OCI-LY1 (cell line): ENCODE data around the gene IKZF1.

Experiments
- H2AFZ ChIP-seq: fragments of 200-600 bp; sonication (generic), shearing (Covaris generic); 2 replicates; pipeline ENCODE4 v1.6.0; 2014; ENCODE audit warnings: antibody characterized with exemption, mild to moderate bottlenecking, low read length
- H3F3A ChIP-seq: fragments of 200-600 bp; sonication (generic), shearing (Covaris generic); 2 replicates; pipeline ENCODE4 v1.6.0; 2014; ENCODE audit warnings: mild to moderate bottlenecking, antibody characterized with exemption, low read length, moderate library complexity; ENCODE audit not compliant: insufficient read depth
- H3K27ac ChIP-seq: fragments of 200-600 bp; sonication (generic); 2 replicates; pipeline ENCODE4 v1.5.1; 2014; ENCODE audit warnings: low read length, mixed run types, mild to moderate bottlenecking, low read depth; ENCODE audit not compliant: poor library complexity, severe bottlenecking
- H3K27me3 ChIP-seq: fragments of 200-600 bp; sonication (generic); 2 replicates; pipeline ENCODE4 v1.6.0; 2014; ENCODE audit warnings: antibody characterized with exemption, mild to moderate bottlenecking, low read length, moderate library complexity; ENCODE audit not compliant: insufficient read depth
- H3K36me3 ChIP-seq: fragments of 200-600 bp; sonication (generic); 2 replicates; pipeline ENCODE4 v1.6.1; 2014; ENCODE audit warnings: mild to moderate bottlenecking, antibody characterized with exemption, low read length, moderate library complexity, mixed read lengths; ENCODE audit not compliant: insufficient read depth
- H3K4me1 ChIP-seq: fragments of 200-600 bp; sonication (generic); 2 replicates; pipeline ENCODE4 v1.5.1; 2014; ENCODE audit warnings: mild to moderate bottlenecking, low read length, moderate library complexity; ENCODE audit not compliant: insufficient read depth, severe bottlenecking
- H3K4me2 ChIP-seq: fragments of 200-600 bp; sonication (generic), shearing (Covaris generic); 2 replicates; pipeline ENCODE4 v1.6.1; 2014; ENCODE audit warnings: low read length
- H3K4me3 ChIP-seq: fragments of 200-600 bp; sonication (generic); 2 replicates; pipeline ENCODE4 v1.5.1; 2014; ENCODE audit warnings: low read length, low read depth, mild to moderate bottlenecking, mixed read lengths; ENCODE audit not compliant: poor library complexity, severe bottlenecking
- H3K79me2 ChIP-seq: fragments of 200-600 bp; shearing (Covaris generic); 2 replicates; pipeline ENCODE4 v1.6.1; 2016; ENCODE audit warnings: mixed run types, low read length, mixed read lengths; ENCODE audit not compliant: insufficient read depth
- H3K9ac ChIP-seq: fragments of 200-600 bp; sonication (generic), shearing (Covaris generic); 2 replicates; pipeline ENCODE4 v1.6.1; 2014; ENCODE audit warnings: mild to moderate bottlenecking, low read length, mixed read lengths
- H3K9me2 ChIP-seq: fragments of 200-600 bp; sonication (generic), shearing (Covaris generic); 2 replicates; pipeline ENCODE4 v1.6.1; 2014; ENCODE audit warnings: low read depth, mild to moderate bottlenecking, low read length, mixed read lengths
- H3K9me3 ChIP-seq: fragments of 200-600 bp; shearing (Covaris generic); 2 replicates; pipeline ENCODE4 v1.6.1; 2014; ENCODE audit warnings: low read length, mixed read lengths
- H4K20me1 ChIP-seq: fragments of 200-600 bp; sonication (generic), shearing (Covaris generic); 2 replicates; pipeline ENCODE4 v1.6.0; 2016; ENCODE audit warnings: mild to moderate bottlenecking, low read length; ENCODE audit not compliant: insufficient read depth
- EZH2 ChIP-seq: fragments of 200-600 bp; sonication (generic), shearing (Covaris generic); IDR thresholded peaks from 2 replicates; pipeline ENCODE4 v1.8.0; 2017; ENCODE audit warnings: borderline replicate concordance, mixed run types, mild to moderate bottlenecking, antibody characterized with exemption, low read length, moderate library complexity, mixed read lengths
- TF ChIP-seq, protein P1 (sequence below): fragments of 200-600 bp; sonication (generic), shearing (Covaris generic); IDR thresholded peaks from 2 replicates; pipeline ENCODE4 v1.5.1; 2017; ENCODE audit warnings: mild to moderate bottlenecking, antibody characterized with exemption, low read length, moderate library complexity, mixed read lengths

The IKZF1 gene

DNA sequence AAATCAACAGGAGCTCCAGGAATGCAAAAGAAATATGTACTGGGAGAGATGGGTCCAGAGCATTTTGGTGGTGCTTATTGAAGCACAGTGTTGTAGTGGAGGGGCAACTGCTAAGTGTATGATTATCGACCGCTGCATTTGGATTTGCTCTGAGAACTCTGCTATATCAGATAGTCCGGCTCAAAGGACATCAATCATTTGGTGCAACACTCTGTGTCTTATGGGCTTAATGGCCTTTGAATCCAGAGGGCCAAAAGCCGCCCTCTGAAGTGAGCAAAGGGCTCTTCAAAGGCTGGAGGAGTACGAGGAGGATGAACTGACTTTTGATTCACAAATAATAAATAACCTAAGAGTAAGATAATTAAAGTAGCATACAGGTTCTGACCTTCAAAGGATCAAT, 9.4 kb upstream of the IKZF1 start:
- Histone ChIP-seq H3K4me1 (no peaks in the 10 kb centered on the region), H3K79me2 (no peaks in the 10 kb centered on the region), H3K9me2 (no peaks in the 10 kb centered on the region), H3K36me3 (no peaks in the 10 kb centered on the region), H3K4me3 (no peak overlapping the region), H3K9ac (no peak overlapping the region), H3K27ac (no peak overlapping the region), H2AFZ (no peak overlapping the region), H3K27me3 (peaks cover 1% of the 10 kb centered on the region; the same call in 1 of the 2 replicates), H3K9me3 (no peaks in the 10 kb centered on the region), H3K4me2 (no peak overlapping the region), H3F3A (no peaks in the 10 kb centered on the region), H4K20me1 (no peaks in the 10 kb centered on the region)
- TF ChIP-seq, protein P1, sequence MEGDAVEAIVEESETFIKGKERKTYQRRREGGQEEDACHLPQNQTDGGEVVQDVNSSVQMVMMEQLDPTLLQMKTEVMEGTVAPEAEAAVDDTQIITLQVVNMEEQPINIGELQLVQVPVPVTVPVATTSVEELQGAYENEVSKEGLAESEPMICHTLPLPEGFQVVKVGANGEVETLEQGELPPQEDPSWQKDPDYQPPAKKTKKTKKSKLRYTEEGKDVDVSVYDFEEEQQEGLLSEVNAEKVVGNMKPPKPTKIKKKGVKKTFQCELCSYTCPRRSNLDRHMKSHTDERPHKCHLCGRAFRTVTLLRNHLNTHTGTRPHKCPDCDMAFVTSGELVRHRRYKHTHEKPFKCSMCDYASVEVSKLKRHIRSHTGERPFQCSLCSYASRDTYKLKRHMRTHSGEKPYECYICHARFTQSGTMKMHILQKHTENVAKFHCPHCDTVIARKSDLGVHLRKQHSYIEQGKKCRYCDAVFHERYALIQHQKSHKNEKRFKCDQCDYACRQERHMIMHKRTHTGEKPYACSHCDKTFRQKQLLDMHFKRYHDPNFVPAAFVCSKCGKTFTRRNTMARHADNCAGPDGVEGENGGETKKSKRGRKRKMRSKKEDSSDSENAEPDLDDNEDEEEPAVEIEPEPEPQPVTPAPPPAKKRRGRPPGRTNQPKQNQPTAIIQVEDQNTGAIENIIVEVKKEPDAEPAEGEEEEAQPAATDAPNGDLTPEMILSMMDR, result no peak
- TF ChIP-seq EZH2, result no peak

DNA sequence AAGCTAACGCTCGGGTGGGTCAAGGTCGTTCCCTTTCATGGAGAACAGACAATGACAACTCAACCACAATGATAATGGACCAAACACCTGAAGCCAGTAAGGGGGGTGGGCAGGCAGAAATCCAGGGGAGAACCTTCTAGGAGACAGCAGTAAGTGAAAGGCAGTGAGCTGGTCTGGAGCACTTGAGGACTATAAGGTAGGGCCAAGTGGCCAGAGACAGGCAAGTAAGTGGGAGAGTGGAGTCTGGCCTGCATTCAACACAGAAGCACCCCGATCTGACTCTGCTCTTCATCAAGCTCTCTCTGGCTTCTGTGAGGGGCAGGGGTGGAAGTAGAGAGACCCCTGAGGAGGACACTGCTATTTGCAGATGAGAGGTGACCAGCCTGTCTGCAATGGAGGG, 7.7 kb upstream of the IKZF1 start:
- H3K9me3 ChIP-seq, result no peaks in the 10 kb centered on the region
- no peaks in the 10 kb centered on the region for H3K4me1 ChIP-seq
- no peak overlapping the region for H3K4me3 ChIP-seq
- no peak for TF ChIP-seq EZH2
- TF ChIP-seq, protein P1, result no peak
- H3K27me3 ChIP-seq, result peaks cover 5% of the 10 kb centered on the region
- no peak overlapping the region for H3K4me2 ChIP-seq
- no peaks in the 10 kb centered on the region for H3K9me2 ChIP-seq
- no peaks in the 10 kb centered on the region for H3K36me3 ChIP-seq
- H3K27ac ChIP-seq, result no peak overlapping the region
- H2AFZ ChIP-seq, result no peak overlapping the region
- H3K79me2 ChIP-seq, result no peaks in the 10 kb centered on the region
- no peaks in the 10 kb centered on the region for H4K20me1 ChIP-seq
- H3F3A ChIP-seq, result 0 out of 2 replicates have a peak, but pooled peaks cover 3% of the 10 kb centered on the region
- H3K9ac ChIP-seq, result no peak overlapping the region

DNA sequence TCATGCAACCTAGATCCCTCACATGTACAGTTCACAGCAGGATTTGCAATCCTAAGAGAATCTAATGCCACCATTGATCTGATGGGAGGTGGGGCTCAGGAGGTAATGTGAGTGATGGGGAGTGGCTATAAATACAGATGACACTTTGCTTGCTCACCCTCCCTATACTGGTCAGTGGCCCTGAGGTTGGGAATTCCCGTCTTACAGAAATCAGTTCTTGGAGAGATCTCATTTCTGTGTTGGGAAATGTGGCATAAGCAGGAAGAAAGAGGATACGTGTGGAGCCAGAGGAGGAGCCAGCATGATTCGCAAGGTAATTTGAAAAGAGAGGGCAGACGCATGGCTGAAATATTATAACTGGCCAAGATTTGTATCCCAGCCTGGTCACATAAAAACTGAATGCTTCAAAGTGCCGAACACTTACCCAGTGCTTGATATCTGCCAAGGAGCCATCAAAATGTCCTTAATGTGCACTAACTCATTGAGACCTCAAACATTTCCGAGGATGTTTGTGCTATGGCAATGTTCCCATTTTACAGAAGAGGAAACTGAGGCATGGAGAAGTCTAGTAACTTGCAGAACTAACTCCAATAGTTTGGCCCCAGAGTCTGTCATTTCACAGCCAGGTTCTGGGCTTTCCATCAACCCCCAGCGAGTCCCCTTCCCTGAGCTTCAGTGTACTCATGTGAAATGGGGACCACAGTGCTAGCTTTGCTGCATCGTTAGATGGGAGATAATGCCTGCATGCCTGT, 5.5 kb upstream of the IKZF1 start:
- Histone ChIP-seq H3K4me1 (peaks cover 2% of the 10 kb centered on the region), H3K4me2 (no peak overlapping the region), H3K4me3 (no peak overlapping the region), H3K9ac (no peak overlapping the region), H3K79me2 (no peaks in the 10 kb centered on the region), H3K36me3 (no peaks in the 10 kb centered on the region), H3F3A (peaks cover 3% of the 10 kb centered on the region; the same call in 1 of the 2 replicates), H3K9me3 (no peaks in the 10 kb centered on the region), H3K9me2 (no peaks in the 10 kb centered on the region), H4K20me1 (no peaks in the 10 kb centered on the region), H2AFZ (no peak overlapping the region), H3K27ac (no peak overlapping the region), H3K27me3 (peaks cover 11% of the 10 kb centered on the region; the same call in 1 of the 2 replicates)
- no peak for TF ChIP-seq EZH2
- TF ChIP-seq, protein P1, result no peak
